ENCODE results near the gene IKZF5. TPM values are rescaled to one million over a fixed set of nuclear protein-coding genes. Genes with fewer than 3 reads are reported as not detected.
A peak's percentile ranks its signal among the peaks of the same experiment; 100 is the strongest.

IKZF5 gene, protein sequence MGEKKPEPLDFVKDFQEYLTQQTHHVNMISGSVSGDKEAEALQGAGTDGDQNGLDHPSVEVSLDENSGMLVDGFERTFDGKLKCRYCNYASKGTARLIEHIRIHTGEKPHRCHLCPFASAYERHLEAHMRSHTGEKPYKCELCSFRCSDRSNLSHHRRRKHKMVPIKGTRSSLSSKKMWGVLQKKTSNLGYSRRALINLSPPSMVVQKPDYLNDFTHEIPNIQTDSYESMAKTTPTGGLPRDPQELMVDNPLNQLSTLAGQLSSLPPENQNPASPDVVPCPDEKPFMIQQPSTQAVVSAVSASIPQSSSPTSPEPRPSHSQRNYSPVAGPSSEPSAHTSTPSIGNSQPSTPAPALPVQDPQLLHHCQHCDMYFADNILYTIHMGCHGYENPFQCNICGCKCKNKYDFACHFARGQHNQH
- total RNA-seq (1 to 10 TPM; 6.4 to 7.9 TPM), polyA plus RNA-seq (1 to 10 TPM; 5.0 to 9.4 TPM)

DNA sequence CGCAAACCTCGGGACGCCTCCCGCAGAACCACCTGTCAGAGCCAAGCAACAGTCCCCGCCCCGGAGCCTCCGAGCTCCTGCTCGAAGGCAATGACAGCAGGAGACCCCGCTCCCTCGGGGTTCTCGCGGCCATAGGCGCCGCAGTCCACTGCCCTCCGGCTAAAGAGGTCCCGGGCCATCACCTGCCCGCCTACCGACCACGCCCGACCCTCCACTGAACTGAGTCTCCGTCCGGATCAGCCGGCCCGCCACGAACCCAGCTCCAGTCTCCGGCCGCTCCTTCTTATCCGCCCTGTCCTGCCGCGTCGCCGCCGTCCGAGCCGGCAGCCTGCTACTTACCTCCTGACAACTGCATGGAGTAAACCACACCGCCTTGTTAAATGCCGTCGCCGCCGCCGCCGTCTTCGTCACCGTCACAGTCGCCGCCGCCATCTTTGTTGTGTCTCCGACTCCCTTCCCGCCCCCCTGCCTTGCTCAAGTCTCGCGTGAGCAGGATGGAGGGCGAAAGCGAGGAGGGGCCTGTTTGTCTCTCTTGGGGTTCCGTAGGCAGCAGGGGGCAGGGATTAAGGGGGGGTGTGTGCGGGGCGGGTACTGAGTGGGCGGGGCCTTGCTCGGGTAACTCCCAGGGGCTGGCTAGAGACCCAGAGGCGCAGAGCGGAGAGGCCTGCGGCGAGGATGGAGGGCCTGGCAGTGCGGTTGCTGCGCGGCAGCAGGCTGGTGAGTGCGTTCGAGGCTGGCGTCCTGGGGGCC is at the start of gene IKZF5, which contains the start of gene ACADSB:
Gene IKZF5, minus strand, starts transcription at position 441 of the 750 bp plus-strand sequence. CDS start 10,170 bp downstream, outside the sequence.
Gene ACADSB, plus strand, starts transcription at position 652 of the 750 bp plus-strand sequence. Its CDS starts 24 bp downstream, at position 676.
- Histone ChIP-seq H3K9ac (ENCODE audit: low read depth in 1 of 2, low read length in 2 of 2) (peak within 1 kb of the TSS; percentile 94 to 99), H3K36me3 (ENCODE audit: control insufficient read depth in 4 of 4, insufficient read depth in 3 of 4, low read depth in 1 of 4, low read length in 3 of 4) (peaks cover 0 to 2% (median under 1%) of the 10 kb centered on the region in 4 donors), H3K4me3 (ENCODE audit: low read depth in 1 of 3, low read length in 3 of 3) (peak within 1 kb of the TSS; percentile 85 to 93 (median 92)), H3K4me1 (ENCODE audit: control insufficient read depth in 4 of 4, insufficient read depth in 4 of 4, low read length in 3 of 4) (peaks cover 14 to 38% (median 28%) of the 10 kb centered on the region in 4 donors), H3K27ac (ENCODE audit: low read depth in 1 of 2, low read length in 2 of 2) (peak within 1 kb of the TSS; percentile 92 to 95), H3K27me3 (ENCODE audit: control insufficient read depth in 4 of 4, insufficient read depth in 4 of 4, low read length in 3 of 4) (no peaks in the 10 kb centered on the region), H3K9me3 (ENCODE audit: control insufficient read depth in 4 of 4, low read length in 3 of 4) (no peaks in the 10 kb centered on the region)
- TF ChIP-seq FOXA2 (IDR thresholded peaks at IDR 0.05) = no peak
- peak in 1 of 2 donors; percentile 19 for TF ChIP-seq RAD21 (IDR thresholded peaks at IDR 0.05)
- peak; percentile 65 to 69 for TF ChIP-seq RXRA (IDR thresholded peaks at IDR 0.05)
- peak; percentile 99 for TF ChIP-seq YY1 (IDR thresholded peaks at IDR 0.05)
- TF ChIP-seq HNF4A (conservative IDR thresholded peaks at IDR 0.05) = peak; percentile 27 to 54
- peak in 1 of 2 donors; percentile 71 for TF ChIP-seq GABPA (IDR thresholded peaks at IDR 0.05 in 1 of 2, conservative IDR thresholded peaks at IDR 0.05 in 1 of 2)
- TF ChIP-seq, protein P1, sequence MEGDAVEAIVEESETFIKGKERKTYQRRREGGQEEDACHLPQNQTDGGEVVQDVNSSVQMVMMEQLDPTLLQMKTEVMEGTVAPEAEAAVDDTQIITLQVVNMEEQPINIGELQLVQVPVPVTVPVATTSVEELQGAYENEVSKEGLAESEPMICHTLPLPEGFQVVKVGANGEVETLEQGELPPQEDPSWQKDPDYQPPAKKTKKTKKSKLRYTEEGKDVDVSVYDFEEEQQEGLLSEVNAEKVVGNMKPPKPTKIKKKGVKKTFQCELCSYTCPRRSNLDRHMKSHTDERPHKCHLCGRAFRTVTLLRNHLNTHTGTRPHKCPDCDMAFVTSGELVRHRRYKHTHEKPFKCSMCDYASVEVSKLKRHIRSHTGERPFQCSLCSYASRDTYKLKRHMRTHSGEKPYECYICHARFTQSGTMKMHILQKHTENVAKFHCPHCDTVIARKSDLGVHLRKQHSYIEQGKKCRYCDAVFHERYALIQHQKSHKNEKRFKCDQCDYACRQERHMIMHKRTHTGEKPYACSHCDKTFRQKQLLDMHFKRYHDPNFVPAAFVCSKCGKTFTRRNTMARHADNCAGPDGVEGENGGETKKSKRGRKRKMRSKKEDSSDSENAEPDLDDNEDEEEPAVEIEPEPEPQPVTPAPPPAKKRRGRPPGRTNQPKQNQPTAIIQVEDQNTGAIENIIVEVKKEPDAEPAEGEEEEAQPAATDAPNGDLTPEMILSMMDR (IDR thresholded peaks at IDR 0.05; ENCODE audit: low read depth, low read length, missing input control) = no peak
- TF ChIP-seq, protein P2, sequence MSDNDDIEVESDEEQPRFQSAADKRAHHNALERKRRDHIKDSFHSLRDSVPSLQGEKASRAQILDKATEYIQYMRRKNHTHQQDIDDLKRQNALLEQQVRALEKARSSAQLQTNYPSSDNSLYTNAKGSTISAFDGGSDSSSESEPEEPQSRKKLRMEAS (IDR thresholded peaks at IDR 0.05) = peak; percentile 78
- peak; percentile 88 for TF ChIP-seq SP1 (IDR thresholded peaks at IDR 0.05)
- peak; percentile 86 for TF ChIP-seq FOXA1 (IDR thresholded peaks at IDR 0.05)
- TF ChIP-seq NR2F2 (IDR thresholded peaks at IDR 0.05) = peak; percentile 35
- TF ChIP-seq, protein P3, sequence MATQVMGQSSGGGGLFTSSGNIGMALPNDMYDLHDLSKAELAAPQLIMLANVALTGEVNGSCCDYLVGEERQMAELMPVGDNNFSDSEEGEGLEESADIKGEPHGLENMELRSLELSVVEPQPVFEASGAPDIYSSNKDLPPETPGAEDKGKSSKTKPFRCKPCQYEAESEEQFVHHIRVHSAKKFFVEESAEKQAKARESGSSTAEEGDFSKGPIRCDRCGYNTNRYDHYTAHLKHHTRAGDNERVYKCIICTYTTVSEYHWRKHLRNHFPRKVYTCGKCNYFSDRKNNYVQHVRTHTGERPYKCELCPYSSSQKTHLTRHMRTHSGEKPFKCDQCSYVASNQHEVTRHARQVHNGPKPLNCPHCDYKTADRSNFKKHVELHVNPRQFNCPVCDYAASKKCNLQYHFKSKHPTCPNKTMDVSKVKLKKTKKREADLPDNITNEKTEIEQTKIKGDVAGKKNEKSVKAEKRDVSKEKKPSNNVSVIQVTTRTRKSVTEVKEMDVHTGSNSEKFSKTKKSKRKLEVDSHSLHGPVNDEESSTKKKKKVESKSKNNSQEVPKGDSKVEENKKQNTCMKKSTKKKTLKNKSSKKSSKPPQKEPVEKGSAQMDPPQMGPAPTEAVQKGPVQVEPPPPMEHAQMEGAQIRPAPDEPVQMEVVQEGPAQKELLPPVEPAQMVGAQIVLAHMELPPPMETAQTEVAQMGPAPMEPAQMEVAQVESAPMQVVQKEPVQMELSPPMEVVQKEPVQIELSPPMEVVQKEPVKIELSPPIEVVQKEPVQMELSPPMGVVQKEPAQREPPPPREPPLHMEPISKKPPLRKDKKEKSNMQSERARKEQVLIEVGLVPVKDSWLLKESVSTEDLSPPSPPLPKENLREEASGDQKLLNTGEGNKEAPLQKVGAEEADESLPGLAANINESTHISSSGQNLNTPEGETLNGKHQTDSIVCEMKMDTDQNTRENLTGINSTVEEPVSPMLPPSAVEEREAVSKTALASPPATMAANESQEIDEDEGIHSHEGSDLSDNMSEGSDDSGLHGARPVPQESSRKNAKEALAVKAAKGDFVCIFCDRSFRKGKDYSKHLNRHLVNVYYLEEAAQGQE (IDR thresholded peaks at IDR 0.05) = peak; percentile 82
- TF ChIP-seq JUND (IDR thresholded peaks at IDR 0.05) = no peak
- TF ChIP-seq TAF1 (conservative IDR thresholded peaks at IDR 0.05) = peak; percentile 94
- peak; percentile 26 to 42 for TF ChIP-seq EGR1 (IDR thresholded peaks at IDR 0.05; ENCODE audit: low read depth in 2 of 2)
- TF ChIP-seq, protein P4, sequence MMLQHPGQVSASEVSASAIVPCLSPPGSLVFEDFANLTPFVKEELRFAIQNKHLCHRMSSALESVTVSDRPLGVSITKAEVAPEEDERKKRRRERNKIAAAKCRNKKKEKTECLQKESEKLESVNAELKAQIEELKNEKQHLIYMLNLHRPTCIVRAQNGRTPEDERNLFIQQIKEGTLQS (IDR thresholded peaks at IDR 0.05) = no peak
- TF ChIP-seq, protein P5, sequence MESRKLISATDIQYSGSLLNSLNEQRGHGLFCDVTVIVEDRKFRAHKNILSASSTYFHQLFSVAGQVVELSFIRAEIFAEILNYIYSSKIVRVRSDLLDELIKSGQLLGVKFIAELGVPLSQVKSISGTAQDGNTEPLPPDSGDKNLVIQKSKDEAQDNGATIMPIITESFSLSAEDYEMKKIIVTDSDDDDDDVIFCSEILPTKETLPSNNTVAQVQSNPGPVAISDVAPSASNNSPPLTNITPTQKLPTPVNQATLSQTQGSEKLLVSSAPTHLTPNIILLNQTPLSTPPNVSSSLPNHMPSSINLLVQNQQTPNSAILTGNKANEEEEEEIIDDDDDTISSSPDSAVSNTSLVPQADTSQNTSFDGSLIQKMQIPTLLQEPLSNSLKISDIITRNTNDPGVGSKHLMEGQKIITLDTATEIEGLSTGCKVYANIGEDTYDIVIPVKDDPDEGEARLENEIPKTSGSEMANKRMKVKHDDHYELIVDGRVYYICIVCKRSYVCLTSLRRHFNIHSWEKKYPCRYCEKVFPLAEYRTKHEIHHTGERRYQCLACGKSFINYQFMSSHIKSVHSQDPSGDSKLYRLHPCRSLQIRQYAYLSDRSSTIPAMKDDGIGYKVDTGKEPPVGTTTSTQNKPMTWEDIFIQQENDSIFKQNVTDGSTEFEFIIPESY (IDR thresholded peaks at IDR 0.05) = peak; percentile 100
- TF ChIP-seq HNF4G (IDR thresholded peaks at IDR 0.05) = no peak
- under 1% methylated on average over 68 of the region's 68 CpGs for WGBS
- peak; percentile 95 for DNase-seq (ENCODE audit: low spot score)

Measured in liver (tissue), 9 donors.